ENCODE measurements around the gene RAB8A.
"Not testable (repeated sequence)": the region's sequence is repeated elsewhere in the genome, so short reads cannot be mapped to it uniquely, and the experiment has no call there.

The RAB8A gene

DNA sequence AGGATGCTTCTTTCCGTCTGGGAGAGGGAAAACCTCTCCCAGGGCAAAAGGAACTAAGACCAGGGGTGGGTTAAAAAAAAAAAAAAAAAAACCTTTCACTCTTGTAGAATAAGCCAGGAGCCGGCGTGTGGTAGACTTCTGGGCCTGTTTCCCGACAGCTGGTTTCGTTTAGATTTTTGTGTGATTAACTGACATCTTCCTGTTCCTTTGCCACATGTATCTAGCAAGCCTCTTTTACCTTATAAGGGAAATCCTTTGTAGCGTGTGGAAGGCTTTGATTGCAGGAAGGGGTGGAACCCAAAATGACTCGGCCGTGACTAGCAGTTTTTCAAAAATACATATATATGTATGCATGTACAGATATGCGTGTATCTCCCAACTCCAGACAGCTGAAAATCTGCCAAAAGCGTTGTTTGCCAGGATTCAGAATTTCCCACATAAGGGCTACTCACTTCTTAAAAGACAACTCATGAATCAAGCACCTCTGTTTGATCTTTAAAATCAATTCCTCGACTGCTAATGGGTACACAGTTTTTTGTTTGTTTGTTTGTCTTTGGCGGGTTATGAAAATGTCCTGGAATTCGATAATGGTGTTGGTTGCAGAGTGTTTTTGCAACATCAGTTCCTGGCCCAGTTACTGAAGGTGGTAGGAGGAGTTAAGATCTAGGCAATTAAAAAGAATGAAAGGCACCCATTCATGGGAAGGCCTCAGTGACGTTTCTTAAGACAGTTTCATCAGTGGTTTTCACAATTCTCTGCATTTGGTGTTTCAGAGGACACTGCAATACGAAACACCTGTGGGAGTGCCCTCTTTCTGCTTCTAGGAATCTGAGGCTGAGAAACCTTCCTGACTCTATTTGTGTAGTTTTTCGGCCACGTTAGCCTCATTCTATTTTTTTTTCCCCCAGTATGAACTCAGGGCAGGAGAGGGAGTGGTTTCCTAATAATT is 32.7 kb upstream of the RAB8A start:
- peak; percentile 68 for DNase-seq

DNA sequence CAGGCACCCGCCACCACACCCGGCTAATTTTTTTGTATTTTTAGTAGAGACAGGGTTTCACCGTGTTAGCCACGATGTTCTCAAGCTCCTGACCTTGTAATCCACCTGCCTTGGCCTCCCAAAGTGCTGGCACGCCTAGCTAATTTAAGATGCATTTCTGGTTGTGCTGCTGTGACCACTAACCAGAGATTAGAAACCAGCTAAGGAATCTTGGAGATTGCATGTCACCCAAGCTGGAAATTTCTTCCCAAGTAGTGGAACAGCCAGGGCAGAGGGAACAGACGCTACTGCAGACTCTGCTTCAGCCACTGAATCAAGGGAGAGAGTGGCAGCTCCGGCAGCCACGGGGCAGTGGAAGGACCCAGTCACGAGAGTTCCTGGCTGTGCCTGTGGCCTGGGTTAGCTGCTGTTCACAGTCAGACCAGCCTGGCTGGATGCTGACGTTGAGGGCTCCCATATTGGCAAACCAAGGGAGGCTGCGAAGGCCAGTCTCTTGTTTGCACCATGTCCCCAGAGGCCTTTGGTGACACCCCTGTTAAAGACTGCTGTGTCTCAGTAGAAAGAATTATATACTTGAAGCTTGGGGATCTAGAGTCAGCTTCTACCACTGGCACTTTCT is 27.5 kb upstream of the RAB8A start:
- no peak for DNase-seq

DNA sequence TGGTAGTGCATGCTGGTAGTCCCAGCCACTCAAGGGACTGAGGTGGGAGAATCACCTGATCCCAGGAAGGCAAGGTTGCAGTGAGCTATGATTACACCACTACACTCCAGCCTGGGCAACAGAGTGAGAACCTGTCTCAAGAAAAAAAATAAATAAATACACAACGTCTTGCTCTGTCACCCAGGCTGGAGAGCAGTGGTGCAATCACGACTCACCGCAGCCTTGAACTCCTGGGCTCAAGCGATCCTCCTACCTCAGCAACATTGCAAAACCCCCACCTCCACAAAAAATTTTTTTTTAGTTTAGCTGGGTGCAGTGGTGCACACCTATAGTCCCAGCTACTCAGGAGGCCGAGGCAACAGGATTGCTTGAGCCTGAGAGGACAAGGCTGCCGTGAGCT is 26.6 kb upstream of the RAB8A start:
- no peak for DNase-seq

DNA sequence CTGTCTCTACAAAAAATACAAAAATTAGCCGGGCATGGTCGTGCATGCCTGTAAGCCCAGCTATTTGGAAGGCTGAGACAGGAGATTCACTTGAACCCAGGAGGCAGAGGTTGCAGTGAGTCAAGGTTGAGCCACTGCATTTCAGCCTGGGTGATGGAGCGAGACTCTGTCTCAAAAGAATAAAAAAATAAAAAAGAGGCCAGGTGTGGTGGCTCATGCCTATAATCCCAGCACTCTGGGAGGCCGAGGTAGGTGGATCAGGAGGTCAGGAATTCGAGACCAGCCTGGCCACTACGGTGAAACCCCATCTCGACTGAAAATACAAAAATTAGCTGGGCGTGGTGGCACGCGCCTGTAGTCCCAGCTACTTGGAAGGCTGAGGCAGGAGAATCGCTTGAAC is 24.3 kb upstream of the RAB8A start:
- not testable (repeated sequence) for DNase-seq

DNA sequence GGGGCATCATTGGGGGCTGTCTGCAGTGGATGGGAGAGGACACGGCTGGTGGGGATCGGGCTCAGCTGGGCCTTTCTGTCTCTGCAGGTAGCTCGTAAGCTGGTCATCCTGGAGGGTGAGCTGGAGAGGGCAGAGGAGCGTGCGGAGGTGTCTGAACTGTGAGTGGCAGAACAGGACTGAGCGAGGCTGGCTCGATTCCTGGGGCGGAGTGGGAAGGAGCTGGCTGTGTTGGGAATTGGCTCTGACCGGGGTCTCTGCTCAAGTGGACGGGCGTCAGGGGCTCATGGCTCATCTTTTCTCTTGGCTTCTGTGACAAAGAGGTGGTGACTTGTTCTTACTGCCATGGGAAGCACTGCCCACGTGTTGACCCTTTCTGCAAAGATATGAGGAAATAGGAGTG is 23.7 kb upstream of the RAB8A start:
- no peak for DNase-seq

DNA sequence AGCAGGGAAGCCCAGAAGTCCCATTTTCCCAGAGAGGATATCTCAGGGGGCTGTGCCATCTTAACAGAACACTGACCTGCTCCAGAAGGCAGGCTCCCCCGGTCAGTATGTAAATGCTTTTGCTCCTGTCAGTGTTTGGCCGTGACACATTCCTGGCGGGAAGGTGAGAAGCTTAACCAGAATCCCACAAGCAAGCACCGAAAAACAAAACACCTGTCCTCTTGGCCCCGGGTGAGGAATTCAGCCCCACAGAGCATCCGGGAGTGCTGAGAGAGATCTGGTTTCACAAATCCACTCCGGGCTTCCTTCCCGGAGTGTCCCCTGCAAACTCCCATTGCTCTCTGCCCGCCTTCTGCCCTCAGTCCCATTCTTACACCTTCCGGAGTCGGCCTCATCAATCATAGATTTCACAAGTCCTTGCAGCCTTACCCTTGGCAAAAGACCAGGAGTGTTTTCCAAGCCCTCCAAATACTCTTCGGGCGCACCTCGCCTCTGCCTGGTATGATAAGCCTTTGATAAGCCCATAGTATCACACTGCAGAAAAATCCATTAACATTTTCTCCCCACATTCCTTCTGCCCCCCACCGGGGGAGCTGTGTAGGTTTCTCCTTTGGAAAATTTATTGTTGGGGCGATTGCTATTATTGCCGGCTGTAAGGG is 23.2 kb upstream of the RAB8A start:
- no peak for DNase-seq

DNA sequence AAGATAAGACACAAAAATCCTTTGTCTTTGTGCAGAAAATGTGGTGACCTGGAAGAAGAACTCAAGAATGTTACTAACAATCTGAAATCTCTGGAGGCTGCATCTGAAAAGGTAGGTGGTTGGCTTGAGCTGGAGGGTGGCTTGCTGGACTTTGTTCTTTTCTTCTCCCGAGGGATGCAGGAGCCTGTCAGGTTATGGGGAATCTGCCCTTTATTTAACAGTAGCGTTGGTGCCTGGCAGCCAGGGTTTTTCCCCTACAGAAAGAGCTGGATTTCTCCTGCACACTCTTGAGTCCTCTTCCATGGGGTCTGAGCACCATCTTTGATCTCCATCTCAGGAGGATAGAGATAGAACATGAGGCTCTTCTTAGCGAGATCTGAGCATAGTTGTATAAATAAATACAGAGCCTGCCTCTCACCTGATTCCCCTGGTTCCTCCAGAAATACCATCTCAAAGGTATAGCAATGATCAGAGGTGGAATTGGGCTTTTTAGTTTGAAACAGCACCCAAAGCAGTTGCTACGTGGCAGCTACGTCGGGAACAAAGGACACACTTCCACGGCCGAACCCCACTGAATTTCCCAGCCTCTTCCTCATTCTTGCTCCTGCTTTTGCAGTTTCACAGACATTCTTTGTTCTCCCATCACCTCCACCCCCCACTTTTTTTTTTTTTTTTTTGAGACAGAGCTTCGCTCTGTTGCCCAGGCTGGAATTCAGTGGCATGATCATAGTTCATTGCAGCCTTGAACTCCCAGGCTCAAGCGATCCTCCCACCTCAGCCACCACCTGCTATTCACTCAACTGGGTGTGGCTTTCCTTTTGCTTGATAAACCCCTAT is 22.5 kb upstream of the RAB8A start:
- DNase-seq, result no peak

DNA sequence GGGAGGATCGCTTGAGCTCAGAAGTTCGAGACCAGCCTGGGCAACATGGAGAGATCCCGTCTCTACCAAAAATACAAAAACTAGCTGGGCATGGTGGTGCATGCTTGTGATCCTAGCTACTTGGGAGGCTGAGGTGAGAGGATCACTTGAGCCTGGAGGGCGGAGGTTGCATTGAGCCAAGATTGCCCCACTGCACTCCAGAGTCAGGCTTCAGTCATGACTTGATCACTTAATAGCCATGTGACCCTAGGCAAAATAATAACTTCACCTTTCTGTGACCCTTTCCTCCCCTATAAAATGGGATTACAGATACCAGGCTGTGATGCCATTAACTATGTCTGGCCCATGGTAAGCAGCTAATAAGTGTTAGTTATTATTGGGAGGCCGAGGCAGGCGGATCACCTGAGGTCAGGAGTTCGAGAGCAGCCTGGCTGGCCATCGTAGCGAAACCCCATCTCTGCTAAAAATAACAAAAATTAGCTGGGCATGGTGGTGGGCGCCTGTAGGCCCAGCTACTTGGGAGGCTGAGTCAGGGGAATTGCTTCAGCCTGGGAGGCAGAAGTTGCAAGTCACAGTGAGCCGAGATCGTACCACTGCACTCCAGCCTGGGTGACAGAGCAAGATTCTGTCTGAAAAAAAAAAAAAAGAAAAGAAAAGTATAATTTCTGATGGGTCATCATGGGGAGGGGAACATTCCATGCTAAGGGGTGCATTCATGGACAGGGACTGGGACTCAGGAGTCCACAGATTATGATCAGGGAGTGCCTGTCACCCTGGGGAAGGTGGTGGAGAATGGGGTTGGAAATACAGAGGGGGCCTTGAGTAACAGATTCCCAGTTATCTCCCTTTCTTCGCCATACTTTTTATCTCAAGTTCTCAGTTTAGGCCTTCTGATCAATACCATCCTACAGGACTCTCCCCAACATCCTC is 19.9 kb upstream of the RAB8A start:
- DNase-seq, result peak; percentile 63

DNA sequence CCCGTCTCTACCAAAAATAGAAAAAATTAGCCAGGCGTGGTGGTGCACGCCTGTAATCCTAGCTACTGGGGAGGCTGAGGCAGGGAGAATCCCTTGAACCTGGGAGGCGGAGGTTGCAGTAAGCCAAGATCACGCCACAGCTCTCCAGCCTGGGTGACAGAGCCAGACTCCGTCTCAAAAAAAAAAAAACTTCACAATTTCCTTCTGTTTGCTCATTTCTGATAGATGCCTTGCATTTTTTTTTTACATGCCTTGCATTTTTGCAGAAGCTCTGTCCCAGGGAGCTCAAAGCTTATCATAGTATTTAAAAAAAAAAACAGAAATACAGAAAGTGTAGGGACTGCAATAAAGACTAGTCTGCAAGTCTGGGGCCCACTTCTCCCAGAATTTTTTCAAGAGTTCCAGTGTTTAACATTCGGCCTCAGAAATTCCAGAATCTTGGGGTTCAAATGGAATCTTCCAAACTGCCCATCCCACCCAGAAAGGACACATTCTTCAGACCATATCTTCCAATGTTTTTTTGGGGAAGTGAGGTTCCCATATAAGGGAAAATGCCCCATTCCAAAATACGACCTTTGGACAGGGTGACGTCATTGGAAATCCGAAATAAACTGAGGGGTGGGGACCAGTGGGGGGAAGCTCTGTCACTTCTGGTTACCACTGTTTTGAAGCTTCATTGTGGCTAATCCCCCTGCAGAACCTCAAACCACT is 17.2 kb upstream of the RAB8A start:
- DNase-seq, result no peak

DNA sequence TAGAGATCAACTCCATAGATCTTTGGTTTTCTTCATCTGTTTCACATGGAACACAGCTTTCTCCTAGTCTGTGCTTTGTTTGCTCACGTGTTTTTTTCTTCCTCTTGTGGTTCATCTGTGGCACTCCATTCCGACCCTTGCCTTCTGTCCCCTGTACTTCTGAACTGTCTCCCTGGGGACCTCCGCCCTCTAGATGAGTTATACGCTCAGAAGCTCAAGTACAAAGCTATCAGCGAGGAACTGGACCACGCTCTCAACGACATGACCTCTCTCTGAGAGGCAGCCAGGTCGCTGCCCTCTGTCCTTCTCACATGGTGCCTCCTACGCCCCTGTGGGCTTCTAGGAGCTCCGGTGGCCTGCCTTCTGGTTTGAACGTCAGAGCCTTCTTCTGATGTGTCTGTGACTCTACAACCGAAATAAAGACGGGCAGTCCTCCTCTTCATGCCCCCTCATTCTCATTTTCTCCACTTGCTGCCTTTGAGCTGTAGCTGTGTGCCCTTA is 16.6 kb upstream of the RAB8A start:
- peak; percentile 60 for DNase-seq

DNA sequence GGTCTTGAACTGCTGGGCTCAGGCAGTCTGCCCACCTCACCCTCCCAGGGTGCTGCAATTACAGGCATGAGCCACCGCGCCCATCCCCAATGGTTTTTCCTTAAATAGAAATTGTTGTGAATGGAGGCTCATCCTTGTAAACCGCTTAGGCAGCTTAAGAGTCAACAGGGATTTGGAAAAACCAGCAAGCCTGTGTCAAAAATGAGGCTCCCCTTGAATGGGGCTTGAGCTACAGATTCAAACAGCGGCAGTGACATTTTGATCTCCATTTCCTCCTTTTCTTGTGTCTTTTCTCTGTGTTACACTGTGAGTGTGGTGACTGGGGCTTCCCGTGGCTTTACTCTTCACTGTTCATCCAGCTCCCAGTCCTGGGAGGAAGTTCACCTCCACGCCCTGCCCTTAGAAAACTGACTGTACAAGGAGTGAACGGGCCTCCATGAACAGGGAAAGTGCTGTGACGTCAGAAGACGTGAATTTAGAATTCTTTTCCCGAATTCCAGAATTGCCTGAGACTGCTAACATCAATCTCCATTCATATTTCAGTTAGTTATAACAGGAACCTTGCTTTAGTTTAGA is 15.3 kb upstream of the RAB8A start:
- peak; percentile 97 for DNase-seq

DNA sequence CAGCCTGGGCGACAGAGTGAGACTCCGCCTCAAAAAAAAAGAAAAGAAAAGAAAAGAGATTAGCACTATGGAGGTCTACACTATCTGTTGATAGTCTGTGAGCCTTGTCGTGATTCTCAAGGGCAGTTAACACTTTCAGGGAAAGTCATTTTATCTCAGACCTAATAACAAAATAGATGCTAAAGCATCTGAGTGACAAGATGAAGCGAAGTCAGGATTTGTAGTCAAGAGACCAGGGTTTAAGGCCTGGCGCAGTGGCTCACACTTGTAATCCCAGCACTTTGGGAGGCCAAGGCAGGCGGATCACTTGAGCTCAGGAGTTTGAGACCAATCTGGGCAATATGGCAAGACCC is 13.3 kb upstream of the RAB8A start:
- DNase-seq, result no peak

DNA sequence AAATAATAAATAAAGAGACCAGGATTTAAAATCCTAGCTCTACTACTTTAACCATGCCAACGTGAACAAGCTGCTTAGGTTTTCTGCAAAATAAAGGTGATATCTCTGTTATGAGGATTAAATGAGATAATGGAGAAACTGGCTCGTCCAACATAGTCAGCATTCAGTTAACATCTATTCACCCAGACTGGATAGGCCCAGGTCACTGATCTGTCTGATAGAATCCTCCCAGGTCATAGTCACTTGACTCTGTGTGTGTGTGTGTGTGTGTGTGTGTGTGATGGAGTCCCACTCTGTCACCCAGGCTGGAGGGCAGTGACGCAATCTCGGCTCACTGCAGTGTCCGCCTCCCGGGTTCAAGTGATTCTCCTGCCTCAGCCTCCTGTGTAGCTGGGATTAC is 12.9 kb upstream of the RAB8A start:
- DNase-seq, result no peak

DNA sequence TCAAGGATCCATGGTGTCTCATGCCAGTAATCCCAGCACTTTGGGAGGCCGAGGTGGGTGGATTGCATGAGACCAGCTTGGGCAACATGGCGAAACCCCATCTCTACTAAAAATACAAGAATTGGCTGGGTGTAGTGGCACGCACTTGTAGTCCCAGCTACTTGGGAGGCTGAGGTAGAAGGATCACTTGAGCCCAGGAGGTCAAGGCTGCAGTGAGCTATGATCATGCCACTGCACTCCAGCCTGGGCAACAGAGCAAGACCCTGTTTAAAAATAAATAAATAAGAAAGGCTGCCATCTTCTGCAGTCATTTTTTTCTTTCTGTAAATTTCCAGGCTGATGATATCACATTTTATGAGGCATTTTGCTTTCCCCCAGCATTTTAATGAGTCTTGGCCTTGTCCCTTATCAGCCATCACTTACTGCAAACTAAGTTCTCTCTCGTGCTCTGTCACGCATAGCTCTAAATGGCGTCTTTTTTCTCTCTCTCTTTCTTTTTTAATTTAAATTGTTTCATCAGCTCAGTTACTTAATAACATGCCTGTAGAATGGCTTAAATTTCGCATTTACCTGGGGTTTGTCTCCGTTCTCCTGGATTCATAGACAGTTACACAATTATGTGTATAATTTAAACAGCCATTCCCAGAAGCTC is 12.2 kb upstream of the RAB8A start:
- DNase-seq, result not testable (repeated sequence)

DNA sequence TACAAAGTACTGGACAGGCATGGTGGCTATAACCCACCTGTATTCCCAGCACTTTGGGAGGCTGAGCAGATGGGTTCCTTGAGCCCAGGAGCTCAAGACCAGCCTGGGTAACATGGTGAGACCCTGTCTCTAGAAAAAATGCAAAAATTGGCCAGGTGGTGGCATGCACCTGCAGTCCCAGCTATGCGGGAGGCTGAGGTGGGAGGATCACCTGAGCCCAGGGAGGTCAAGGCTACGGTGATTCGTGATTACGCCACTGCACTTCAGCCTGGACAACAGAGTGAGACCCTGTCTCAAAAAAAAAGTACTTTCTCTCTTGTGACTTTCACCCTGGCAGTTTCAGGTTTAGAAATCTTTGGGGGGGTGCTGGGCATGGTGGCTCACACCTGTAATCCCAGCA is 11.2 kb upstream of the RAB8A start:
- DNase-seq, result no peak

DNA sequence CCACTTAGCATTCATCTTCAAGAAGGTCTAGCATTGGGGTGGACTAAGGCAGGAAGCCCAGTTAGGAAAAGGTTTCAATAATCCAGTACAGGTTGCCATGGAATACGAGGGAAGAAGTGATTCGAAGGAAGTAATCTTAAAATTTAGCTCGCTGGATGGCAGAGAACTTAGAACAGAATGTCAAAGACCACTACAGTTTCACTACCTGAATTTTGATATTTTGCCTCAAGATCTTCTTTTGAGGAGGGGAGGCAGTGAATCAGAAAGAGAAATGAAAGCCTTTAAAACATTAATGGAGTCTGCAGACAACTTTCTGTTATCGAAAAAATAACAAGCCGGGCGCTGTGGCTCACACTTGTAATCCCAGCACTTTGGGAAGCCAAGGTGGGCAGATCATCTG is 7.0 kb upstream of the RAB8A start:
- DNase-seq, result no peak

DNA sequence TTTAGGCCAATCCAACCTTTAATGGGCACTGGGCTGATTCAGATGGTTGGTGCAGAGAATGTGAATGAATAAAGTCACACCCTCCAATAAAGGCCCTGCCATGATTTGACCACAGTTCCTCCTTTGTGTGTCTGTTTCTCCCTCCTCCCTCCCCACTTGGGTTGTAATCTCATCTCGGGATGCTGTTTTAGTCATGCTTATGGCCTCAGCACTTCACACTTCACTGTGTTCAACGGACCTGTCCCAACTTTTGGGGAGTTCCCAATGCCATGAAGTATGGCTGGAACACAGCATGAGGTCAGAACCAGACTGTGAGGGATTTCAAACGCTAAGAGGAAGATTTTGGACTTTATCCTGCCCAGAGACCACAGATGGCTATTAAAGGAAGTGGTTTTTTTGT is 5.6 kb upstream of the RAB8A start:
- DNase-seq, result peak; percentile 25

DNA sequence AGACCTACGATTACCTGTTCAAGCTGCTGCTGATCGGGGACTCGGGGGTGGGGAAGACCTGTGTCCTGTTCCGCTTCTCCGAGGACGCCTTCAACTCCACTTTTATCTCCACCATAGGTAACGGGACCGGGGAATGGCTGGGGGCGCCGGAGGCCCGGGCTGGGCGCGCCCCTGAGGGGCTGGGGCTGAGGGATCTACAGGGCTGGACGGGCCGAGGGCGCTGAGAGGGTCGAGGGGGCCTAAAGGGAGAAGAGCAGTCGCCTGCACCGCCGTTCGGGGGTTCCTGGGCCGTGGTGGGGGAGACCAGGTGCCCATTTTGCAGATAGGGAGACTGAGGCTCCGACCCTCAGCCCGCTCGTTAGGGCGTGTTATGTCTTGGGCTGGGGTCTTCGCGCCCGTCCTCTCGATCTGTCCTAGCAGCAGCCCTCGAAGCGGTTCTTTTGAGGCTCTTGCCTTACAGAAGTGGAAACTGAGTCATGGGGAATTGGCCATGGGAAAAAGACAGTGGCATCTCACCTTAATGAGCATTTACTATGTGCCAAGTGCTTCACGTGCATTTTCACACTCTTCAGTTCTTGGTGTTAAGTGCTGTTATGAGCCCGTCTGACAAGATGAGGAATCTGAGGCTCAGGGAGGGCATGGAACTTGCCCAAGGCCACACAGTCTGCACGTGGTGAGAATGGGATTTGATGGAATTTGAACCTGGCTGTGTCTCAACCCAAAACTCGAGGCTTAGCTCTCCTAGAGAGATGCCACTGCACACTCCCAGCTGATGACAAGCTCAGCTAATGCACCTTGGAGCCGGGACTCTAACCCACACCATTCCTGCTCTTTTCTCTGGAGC is 442 bp downstream of the RAB8A start:
- DNase-seq, result no peak

DNA sequence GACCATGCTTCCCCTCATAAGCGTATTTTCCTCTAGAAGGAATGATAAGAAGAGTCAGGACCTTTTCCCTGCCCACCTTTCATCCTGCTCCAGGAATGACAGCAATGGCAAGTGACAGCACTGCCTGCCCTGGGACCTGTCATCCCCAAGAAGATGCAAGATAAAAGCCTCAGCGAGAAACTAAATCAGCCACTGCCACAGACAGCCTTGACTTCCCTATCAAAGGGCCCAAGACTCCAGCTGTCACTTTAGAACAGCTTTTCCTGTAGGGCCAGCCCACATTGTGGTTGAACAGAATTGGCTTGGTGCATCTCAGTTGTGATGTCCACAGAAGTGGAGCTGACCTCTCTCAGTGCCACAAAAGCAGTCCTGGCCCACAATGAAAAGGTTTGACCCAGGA is 1.1 kb downstream of the RAB8A start:
- no peak for DNase-seq

Data from NCI-H82 (cell line).